ENCODE data around the gene KIF19.

KIF19 gene

DNA sequence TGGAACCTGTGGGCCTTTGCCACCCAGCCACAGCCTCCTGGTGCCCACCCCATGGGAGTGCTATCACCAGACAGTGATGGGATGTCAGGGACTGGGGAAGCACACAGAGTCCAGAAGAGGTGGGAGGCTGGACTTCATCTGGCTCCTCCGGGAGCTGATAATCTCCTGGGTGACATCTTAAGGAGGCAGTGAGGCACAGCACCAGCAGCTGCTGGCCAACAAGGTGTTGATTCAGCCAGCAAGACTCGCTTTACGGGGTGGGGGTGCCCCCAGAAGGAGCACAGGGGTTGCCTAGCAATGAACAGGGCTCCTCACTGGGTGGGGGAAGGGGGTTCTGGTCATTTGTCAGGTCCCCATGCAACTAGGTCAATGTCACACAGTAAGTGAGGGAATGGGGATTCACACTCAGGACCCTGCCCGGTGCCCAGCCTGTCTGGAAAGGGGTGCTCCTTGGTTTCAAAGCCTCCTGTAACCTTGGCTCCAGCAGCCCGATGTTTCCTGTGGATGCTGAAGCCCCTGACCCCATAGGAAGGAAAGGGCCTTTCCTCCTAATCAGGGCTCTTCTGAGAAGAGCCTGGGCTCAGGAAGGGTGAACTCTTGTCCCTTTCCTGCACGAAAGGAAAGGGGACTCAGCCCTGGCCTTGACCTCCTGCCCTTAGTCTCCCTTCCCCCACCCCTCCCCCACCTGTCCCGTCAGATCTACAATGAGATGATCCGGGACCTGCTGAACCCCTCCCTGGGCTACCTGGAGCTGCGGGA is 17.7 kb downstream of the KIF19 start:
- Histone ChIP-seq H2BK15ac (replicated peaks; ENCODE audit: low read depth) (no peak overlapping the region), H3K79me1 (ENCODE audit: low read length) (no peaks in the 10 kb centered on the region), H3K23ac (ENCODE audit: low read length) (no peak overlapping the region), H3K4me1 (ENCODE audit: control insufficient read depth, low read depth, low read length) (no peaks in the 10 kb centered on the region), H3K9ac (ENCODE audit: low read length) (no peak overlapping the region), H3K4me2 (ENCODE audit: low read length) (no peak overlapping the region), H2BK5ac (ENCODE audit: low read length) (no peak overlapping the region), H3K79me2 (ENCODE audit: control insufficient read depth, insufficient read depth, low read length) (no peaks in the 10 kb centered on the region), H4K8ac (ENCODE audit: low read depth, low read length) (no peak overlapping the region), H3K4me3 (ENCODE audit: low read length) (no peak overlapping the region), H2BK120ac (ENCODE audit: low read depth, low read length) (no peak overlapping the region), H3K56ac (ENCODE audit: low read length) (no peak overlapping the region), H3K36me3 (ENCODE audit: control insufficient read depth, insufficient read depth, low read length) (no peaks in the 10 kb centered on the region), H3K27ac (ENCODE audit: low read depth, low read length) (no peak overlapping the region), H3K27me3 (ENCODE audit: insufficient read depth, low read length, poor library complexity) (no peaks in the 10 kb centered on the region), H3K4ac (ENCODE audit: low read depth, low read length) (no peak overlapping the region), H3K18ac (ENCODE audit: low read length) (no peak overlapping the region), H4K5ac (ENCODE audit: low read length) (no peak overlapping the region), H2AK5ac (ENCODE audit: low read length) (no peak overlapping the region)
- no peak for DNase-seq
- no CpG with 5 or more reads among the region's 9 CpGs for WGBS (ENCODE audit: extremely low coverage, insufficient coverage, low lambda C conversion rate)

DNA sequence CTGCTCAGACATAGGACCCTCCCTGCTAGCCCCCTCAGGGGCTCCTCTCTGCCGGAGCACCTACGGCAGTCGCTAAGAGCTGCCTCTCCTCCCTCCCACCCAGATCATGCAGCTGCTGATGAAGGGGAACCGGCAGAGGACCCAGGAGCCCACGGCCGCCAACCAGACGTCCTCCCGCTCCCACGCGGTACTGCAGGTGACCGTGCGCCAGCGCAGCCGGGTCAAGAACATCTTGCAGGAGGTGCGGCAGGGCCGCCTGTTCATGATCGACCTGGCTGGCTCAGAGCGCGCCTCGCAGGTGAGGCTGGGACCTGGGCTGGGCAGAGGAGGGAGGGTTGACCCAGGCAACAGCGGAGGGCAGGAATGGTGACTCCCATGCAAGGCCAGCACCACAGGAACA is 18.6 kb downstream of the KIF19 start:
- Histone ChIP-seq H3K56ac (ENCODE audit: low read length) (no peak overlapping the region), H3K27ac (ENCODE audit: low read depth, low read length) (no peak overlapping the region), H3K4me1 (ENCODE audit: control insufficient read depth, low read depth, low read length) (no peaks in the 10 kb centered on the region), H2BK120ac (ENCODE audit: low read depth, low read length) (no peak overlapping the region), H3K4ac (ENCODE audit: low read depth, low read length) (no peak overlapping the region), H3K36me3 (ENCODE audit: control insufficient read depth, insufficient read depth, low read length) (no peaks in the 10 kb centered on the region), H3K23ac (ENCODE audit: low read length) (no peak overlapping the region), H2AK5ac (ENCODE audit: low read length) (no peak overlapping the region), H4K5ac (ENCODE audit: low read length) (no peak overlapping the region), H3K27me3 (ENCODE audit: insufficient read depth, low read length, poor library complexity) (no peaks in the 10 kb centered on the region), H3K79me1 (ENCODE audit: low read length) (no peaks in the 10 kb centered on the region), H3K18ac (ENCODE audit: low read length) (no peak overlapping the region), H2BK5ac (ENCODE audit: low read length) (no peak overlapping the region), H3K4me3 (ENCODE audit: low read length) (no peak overlapping the region), H4K8ac (ENCODE audit: low read depth, low read length) (no peak overlapping the region), H3K79me2 (ENCODE audit: control insufficient read depth, insufficient read depth, low read length) (no peaks in the 10 kb centered on the region), H2BK15ac (replicated peaks; ENCODE audit: low read depth) (no peak overlapping the region), H3K4me2 (ENCODE audit: low read length) (no peak overlapping the region), H3K9ac (ENCODE audit: low read length) (no peak overlapping the region)
- no peak for DNase-seq
- WGBS (ENCODE audit: extremely low coverage, insufficient coverage, low lambda C conversion rate) = no CpG with 5 or more reads among the region's 21 CpGs

DNA sequence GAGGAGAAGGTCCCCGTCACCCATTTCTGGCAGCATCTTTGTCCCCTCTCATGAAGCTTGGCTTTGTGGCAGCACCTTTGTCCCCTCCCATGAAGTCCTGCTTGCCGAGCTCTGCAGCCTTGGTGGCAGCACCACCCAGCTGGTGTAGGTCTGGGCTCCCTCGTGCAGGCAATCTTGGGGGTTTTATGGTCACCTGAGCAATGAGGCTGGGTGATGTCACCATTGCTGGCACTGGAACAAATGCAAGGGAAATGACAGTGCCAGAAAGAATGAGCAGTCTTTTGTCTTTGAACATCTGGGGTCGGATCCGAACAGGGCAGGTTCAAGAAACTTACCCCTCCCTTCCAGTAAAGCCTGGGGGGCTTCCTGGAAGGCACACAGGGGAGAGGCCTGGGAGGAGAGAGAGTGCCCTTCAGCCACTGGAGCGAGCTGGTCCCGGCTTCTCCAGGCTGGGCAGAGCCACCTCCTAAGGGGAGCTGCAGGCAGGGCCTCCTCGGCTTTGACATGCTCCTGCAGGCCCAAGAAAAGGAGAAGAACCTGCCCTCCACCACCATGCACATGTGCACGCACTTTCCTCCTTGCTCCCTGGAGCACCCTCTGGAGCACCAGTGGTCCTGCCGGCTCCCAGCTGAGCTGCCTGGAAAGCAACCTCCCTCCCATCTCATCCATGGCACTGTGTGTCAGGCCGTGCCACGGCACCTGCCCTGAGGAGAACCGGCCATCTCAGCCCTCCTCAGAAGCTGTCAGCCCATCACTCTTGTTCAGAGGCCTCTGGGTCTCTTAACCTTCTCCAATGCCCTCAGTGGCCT is 19.6 kb downstream of the KIF19 start:
- Histone ChIP-seq H3K79me2 (ENCODE audit: control insufficient read depth, insufficient read depth, low read length) (no peaks in the 10 kb centered on the region), H4K5ac (ENCODE audit: low read length) (no peak overlapping the region), H3K4me1 (ENCODE audit: control insufficient read depth, low read depth, low read length) (no peaks in the 10 kb centered on the region), H3K56ac (ENCODE audit: low read length) (no peak overlapping the region), H3K23ac (ENCODE audit: low read length) (no peak overlapping the region), H3K4me3 (ENCODE audit: low read length) (no peak overlapping the region), H3K4ac (ENCODE audit: low read depth, low read length) (no peak overlapping the region), H2AK5ac (ENCODE audit: low read length) (no peak overlapping the region), H3K18ac (ENCODE audit: low read length) (no peak overlapping the region), H3K27me3 (ENCODE audit: insufficient read depth, low read length, poor library complexity) (no peaks in the 10 kb centered on the region), H3K27ac (ENCODE audit: low read depth, low read length) (no peak overlapping the region), H3K4me2 (ENCODE audit: low read length) (no peak overlapping the region), H2BK120ac (ENCODE audit: low read depth, low read length) (no peak overlapping the region), H3K9ac (ENCODE audit: low read length) (no peak overlapping the region), H4K8ac (ENCODE audit: low read depth, low read length) (no peak overlapping the region), H3K79me1 (ENCODE audit: low read length) (no peaks in the 10 kb centered on the region), H2BK5ac (ENCODE audit: low read length) (no peak overlapping the region), H2BK15ac (replicated peaks; ENCODE audit: low read depth) (no peak overlapping the region), H3K36me3 (ENCODE audit: control insufficient read depth, insufficient read depth, low read length) (no peaks in the 10 kb centered on the region)
- no CpG with 5 or more reads among the region's 13 CpGs for WGBS (ENCODE audit: extremely low coverage, insufficient coverage, low lambda C conversion rate)
- no peak for DNase-seq

DNA sequence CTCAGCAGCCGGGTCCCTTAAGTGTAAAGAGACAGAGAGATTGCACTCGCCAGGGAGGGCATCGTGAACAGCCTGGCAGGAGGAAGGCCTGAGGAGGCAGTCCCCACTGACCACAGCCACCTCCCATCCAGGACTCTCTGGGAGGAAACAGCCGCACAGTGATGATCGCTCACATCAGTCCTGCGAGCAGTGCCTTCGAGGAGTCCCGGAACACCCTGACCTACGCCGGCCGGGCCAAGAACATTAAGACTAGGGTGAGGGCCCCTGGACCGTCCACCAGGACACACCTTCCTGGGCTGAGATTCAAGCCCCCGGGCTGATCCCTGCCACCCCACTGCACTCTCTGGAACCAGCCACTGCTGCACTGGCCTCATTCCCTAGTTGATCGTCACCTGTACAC is 21.6 kb downstream of the KIF19 start:
- H4K5ac ChIP-seq (ENCODE audit: low read length) = no peak overlapping the region
- H3K23ac ChIP-seq (ENCODE audit: low read length) = no peak overlapping the region
- no peak overlapping the region for H3K4ac ChIP-seq (ENCODE audit: low read depth, low read length)
- no peak overlapping the region for H3K27ac ChIP-seq (ENCODE audit: low read depth, low read length)
- H2AK5ac ChIP-seq (ENCODE audit: low read length) = no peak overlapping the region
- no peak for DNase-seq
- no peaks in the 10 kb centered on the region for H3K36me3 ChIP-seq (ENCODE audit: control insufficient read depth, insufficient read depth, low read length)
- WGBS (ENCODE audit: extremely low coverage, insufficient coverage, low lambda C conversion rate) = no CpG with 5 or more reads among the region's 14 CpGs
- H3K4me1 ChIP-seq (ENCODE audit: control insufficient read depth, low read depth, low read length) = no peaks in the 10 kb centered on the region
- H3K79me2 ChIP-seq (ENCODE audit: control insufficient read depth, insufficient read depth, low read length) = no peaks in the 10 kb centered on the region
- no peak overlapping the region for H3K9ac ChIP-seq (ENCODE audit: low read length)
- no peak overlapping the region for H4K8ac ChIP-seq (ENCODE audit: low read depth, low read length)
- no peak overlapping the region for H3K18ac ChIP-seq (ENCODE audit: low read length)
- H3K56ac ChIP-seq (ENCODE audit: low read length) = no peak overlapping the region
- no peak overlapping the region for H2BK5ac ChIP-seq (ENCODE audit: low read length)
- peaks cover 9% of the 10 kb centered on the region for H3K27me3 ChIP-seq (ENCODE audit: insufficient read depth, low read length, poor library complexity)
- no peak overlapping the region for H3K4me2 ChIP-seq (ENCODE audit: low read length)
- no peaks in the 10 kb centered on the region for H3K79me1 ChIP-seq (ENCODE audit: low read length)
- no peak overlapping the region for H3K4me3 ChIP-seq (ENCODE audit: low read length)
- H2BK120ac ChIP-seq (ENCODE audit: low read depth, low read length) = no peak overlapping the region
- H2BK15ac ChIP-seq (replicated peaks; ENCODE audit: low read depth) = no peak overlapping the region

DNA sequence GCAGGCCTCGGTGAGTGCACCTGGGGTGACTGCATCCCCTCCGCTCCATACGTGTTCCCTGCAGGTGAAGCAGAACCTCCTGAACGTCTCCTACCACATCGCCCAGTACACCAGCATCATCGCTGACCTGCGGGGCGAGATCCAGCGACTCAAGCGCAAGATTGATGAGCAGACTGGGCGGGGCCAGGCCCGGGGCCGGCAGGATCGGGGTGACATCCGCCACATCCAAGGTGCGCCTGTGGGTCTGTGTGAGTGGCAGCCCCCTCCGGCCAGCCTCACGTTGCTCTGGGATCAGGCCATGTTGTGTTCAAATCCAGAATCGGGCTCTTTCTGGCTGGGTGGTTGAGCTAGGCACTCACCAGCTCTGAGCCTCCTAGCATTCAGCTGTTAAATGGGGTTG is 23.1 kb downstream of the KIF19 start:
- Histone ChIP-seq H3K4me1 (ENCODE audit: control insufficient read depth, low read depth, low read length) (no peaks in the 10 kb centered on the region), H3K27ac (ENCODE audit: low read depth, low read length) (no peak overlapping the region), H3K4me2 (ENCODE audit: low read length) (no peak overlapping the region), H2BK5ac (ENCODE audit: low read length) (no peak overlapping the region), H3K79me2 (ENCODE audit: control insufficient read depth, insufficient read depth, low read length) (no peaks in the 10 kb centered on the region), H3K4ac (ENCODE audit: low read depth, low read length) (no peak overlapping the region), H4K8ac (ENCODE audit: low read depth, low read length) (no peak overlapping the region), H3K18ac (ENCODE audit: low read length) (no peak overlapping the region), H3K9ac (ENCODE audit: low read length) (no peak overlapping the region), H3K36me3 (ENCODE audit: control insufficient read depth, insufficient read depth, low read length) (no peaks in the 10 kb centered on the region), H4K5ac (ENCODE audit: low read length) (no peak overlapping the region), H2BK120ac (ENCODE audit: low read depth, low read length) (no peak overlapping the region), H3K27me3 (ENCODE audit: insufficient read depth, low read length, poor library complexity) (peaks cover 11% of the 10 kb centered on the region), H2BK15ac (replicated peaks; ENCODE audit: low read depth) (no peak overlapping the region), H3K56ac (ENCODE audit: low read length) (no peak overlapping the region), H3K23ac (ENCODE audit: low read length) (no peak overlapping the region), H3K4me3 (ENCODE audit: low read length) (no peak overlapping the region), H2AK5ac (ENCODE audit: low read length) (no peak overlapping the region), H3K79me1 (ENCODE audit: low read length) (no peaks in the 10 kb centered on the region)
- DNase-seq = no peak
- no CpG with 5 or more reads among the region's 19 CpGs for WGBS (ENCODE audit: extremely low coverage, insufficient coverage, low lambda C conversion rate)
